ENCODE results near the gene RIT2.

DNA sequence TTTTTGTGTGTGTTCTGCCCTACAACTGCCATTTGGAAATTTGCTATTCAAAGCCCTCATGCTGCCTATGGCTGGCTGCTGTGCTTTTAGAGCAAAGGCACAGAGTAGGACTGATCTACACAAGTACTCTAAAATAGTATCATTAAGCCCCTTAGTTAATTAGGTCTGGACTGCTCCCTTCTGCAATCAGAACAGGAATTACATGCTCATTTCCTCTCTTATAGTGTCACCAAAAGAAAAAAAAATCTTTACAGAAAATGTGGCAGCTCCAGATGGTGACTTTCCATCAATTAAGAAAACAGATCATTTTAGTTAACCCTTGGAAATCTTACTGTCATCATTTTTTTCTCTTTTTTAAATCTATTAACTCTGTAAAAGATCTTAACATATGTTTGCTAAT is 337.5 kb downstream of the RIT2 start:
- TF ChIP-seq MYC (IDR thresholded peaks at IDR 0.05; ENCODE audit: borderline replicate concordance, low read length) (no peak), CHD4 (IDR thresholded peaks at IDR 0.05; ENCODE audit: borderline replicate concordance) (no peak), POLR2AphosphoS2 (conservative IDR thresholded peaks at IDR 0.05; ENCODE audit: low read length) (no peak)
- TF ChIP-seq, protein P1, sequence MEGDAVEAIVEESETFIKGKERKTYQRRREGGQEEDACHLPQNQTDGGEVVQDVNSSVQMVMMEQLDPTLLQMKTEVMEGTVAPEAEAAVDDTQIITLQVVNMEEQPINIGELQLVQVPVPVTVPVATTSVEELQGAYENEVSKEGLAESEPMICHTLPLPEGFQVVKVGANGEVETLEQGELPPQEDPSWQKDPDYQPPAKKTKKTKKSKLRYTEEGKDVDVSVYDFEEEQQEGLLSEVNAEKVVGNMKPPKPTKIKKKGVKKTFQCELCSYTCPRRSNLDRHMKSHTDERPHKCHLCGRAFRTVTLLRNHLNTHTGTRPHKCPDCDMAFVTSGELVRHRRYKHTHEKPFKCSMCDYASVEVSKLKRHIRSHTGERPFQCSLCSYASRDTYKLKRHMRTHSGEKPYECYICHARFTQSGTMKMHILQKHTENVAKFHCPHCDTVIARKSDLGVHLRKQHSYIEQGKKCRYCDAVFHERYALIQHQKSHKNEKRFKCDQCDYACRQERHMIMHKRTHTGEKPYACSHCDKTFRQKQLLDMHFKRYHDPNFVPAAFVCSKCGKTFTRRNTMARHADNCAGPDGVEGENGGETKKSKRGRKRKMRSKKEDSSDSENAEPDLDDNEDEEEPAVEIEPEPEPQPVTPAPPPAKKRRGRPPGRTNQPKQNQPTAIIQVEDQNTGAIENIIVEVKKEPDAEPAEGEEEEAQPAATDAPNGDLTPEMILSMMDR (IDR thresholded peaks at IDR 0.05), result no peak
